ENCODE data around the gene SLIT2.

Gene SLIT2

DNA sequence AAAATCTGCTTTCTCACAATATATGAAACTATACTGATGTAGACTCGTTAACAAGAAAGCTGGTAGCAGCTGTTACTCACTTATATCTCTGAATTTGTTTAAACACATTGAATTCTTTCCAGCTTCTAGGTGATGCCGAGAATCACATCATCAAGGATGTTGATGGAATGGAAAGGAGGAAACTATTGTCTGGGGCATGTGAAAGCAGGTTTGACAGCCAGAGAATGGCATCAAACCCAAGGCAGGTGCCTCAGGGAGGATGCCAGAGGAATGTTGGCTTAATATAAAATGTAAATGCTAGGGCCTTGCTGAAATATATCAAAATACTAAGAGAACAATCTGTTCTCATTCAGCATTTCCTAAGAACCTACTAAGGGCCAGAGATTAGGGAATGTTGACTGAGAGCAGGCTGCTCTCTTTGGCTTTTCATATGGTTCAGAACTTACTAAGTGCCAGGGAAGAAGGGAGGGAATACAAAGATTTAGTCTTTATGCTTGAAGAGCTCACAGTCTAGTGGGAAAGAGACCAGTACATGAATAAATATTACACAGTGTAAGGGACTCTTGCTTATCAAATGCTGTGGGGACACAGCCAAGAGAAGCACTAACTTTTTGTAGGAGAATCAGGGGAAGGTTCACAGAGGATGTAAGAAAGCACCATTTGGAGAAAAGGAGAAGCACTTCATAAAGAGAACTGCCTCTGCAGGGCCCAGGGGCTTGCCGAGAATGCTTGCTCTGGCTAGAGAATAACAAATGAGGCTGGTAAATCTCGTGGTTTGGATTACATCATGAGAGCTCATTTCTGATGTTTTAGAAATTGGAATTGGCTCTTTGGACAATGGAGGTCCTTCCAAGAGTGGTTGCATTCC, 14.7 kb downstream of the SLIT2 start:
- DNase-seq (ENCODE audit: low read depth) = no peak

DNA sequence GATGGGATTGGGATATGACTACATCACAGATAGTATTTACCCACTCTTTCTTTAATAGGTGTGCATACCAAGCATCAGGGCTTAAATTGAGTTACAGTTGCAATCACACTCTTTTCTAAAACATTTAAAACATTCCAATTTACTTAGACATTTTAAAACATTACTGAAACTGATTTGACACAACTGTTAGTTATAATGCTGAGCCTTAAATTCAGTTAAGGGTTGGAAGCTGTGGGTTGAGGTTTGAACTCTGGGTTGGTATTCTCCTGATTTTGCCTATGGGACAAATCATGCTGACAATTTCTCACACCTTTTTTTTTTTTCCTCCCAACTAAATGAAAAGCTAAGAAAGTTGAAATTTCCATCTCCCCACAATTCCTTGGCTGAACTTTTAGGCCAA, 16.3 kb downstream of the SLIT2 start:
- no peak for DNase-seq (ENCODE audit: low read depth)

DNA sequence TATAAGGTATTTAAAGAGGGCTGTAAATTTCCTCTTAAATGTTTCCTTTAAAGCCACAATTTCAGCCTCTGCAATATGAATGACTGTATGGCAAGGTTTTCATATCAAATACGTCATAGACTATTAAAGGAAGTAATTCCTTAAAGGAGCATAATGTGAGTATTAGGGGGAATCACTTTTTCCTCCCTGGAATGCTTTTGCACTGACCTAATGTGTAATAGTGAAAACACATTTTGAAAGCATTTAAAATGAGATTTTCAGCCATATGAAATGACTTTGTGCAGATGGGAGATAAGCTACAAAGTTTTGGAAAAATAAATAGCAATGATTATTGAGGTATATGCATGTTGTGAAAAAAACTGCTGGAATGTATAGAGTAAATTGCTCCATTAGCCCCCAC, 17.6 kb downstream of the SLIT2 start:
- DNase-seq (ENCODE audit: low read depth) = no peak

DNA sequence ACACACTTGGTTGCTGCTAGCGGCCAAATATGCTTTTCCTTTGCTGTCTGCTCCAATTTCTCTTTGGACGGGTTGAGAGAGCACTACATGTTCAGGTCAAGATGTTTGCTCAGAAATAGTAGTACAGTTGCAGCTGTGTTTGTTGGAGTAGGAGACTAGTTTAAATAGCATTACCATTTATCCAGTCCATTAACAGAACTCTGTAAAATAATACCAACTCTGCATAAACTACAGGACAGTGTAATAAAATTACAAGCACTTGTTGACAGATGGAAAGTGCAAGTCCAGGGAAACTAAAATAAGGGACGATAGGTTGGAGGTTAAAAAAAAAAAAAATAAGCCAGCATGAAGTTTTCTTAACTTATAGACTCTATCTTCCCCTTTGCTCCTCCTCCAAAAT, 20.2 kb downstream of the SLIT2 start:
- DNase-seq (ENCODE audit: low read depth) = no peak

DNA sequence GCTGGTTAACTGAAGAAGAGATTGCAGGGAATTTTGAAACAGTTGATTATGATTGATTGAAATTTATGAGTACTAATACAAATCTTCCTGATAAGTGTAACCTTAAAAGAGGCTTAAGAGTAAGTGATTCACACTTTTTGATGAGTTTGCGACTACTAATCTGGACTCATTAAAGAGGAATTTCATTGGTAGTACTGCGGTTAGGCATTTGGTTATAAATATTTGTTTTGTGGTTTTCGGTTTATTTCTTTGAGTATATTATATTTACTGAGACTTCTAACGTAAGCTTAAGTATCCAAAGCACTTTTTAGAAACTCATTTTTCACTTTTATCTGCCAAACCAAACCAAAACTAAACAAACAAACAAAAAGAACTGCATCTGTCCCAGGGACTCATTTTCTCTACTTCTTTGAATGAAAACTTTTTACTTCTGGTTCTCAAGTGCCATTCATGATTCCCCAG, 20.7 kb downstream of the SLIT2 start:
- DNase-seq (ENCODE audit: low read depth) = no peak

DNA sequence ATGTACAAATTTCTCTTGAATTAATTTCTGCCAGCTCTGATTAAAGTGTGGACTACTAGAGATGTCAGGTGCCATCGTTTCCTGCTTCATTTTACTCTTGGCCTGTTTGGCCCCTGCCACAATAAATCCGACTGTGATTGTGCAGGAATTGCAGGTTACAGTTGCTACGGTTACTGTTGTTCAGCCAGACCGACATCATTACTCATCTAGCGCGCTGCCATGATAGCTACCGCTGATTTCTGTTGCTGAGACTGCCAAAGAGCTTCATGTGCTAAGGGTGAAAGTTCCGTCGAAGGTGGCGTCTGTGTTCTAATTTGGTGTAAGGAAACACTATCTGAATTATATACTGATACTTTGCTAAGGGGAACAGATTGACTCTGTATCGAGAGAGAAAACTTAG, 22.1 kb downstream of the SLIT2 start:
- DNase-seq (ENCODE audit: low read depth) = no peak

DNA sequence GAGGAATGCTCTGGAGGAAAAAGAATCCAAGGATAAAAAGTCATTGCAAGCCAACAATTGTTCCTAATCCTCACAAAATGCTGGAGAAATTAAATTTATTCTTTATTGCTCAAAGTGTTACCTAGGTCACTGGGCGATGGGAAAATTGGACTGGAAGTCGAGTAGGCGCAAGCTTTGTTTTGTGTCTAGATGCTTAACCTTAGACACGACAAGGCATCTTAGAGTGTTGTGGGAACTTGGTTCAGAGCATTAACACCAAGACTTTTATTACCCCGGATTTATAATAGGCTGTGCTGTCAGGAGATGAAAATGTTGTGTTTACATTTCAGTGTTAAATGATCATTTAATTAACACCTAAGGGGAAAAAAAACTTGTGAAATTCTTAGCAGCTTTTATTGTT, 25.1 kb downstream of the SLIT2 start:
- DNase-seq (ENCODE audit: low read depth) = no peak

DNA sequence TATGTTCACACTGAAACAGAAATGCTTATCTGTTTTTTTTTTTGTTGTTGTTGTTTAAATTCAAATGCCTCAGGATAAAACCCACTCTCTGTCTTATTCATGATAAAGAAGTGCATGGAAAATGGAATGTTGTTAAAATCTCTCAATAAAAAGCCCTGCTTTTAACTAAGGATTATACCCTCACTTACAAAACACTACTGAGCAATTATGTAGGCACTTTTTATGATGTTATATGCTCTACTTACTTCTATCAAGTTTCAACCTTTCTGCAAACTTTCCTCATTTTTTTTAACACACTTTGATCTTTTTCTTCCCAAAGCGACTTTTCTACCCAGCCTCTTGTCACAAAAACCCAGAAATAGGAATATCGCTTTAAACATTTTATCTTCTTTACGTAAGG, 26.5 kb downstream of the SLIT2 start:
- DNase-seq (ENCODE audit: low read depth) = no peak

DNA sequence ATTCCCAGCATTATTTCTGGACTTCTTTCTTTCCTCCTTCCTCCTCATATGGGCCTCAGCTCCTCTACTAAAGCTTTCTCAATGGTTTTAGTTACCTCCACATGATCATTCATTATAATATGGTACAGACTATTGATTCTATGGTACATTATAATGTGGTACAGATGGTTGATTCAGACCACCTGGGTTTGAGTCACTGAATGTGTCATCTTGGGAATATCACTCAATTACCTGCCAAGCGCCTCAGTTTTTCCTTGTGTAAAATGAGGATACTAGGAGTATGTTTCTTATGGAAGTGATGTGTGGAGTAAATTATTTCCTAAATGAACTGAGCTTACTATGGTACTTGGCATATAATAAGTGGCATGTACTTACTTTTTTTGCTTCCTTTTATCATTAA, 27.7 kb downstream of the SLIT2 start:
- DNase-seq (ENCODE audit: low read depth) = no peak

DNA sequence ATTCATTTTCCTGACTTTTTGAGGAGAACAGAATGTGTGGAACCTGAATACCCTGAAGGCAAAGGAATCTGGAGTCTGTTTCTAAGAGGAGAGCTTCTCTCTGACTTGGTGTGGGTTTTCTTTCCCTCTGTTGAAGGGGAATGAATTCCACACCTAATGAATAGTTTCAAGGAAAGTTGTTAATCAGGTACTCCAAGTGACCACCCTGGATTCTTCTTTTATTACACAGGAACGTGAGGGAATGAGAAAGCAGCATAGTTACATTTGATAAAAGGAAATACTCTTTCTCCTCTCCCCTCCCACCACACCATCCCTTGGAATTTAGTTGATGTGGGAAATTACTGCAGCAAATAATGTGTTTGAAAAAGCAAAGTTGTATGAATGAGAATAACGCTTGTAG, 29.7 kb downstream of the SLIT2 start:
- DNase-seq (ENCODE audit: low read depth) = no peak

DNA sequence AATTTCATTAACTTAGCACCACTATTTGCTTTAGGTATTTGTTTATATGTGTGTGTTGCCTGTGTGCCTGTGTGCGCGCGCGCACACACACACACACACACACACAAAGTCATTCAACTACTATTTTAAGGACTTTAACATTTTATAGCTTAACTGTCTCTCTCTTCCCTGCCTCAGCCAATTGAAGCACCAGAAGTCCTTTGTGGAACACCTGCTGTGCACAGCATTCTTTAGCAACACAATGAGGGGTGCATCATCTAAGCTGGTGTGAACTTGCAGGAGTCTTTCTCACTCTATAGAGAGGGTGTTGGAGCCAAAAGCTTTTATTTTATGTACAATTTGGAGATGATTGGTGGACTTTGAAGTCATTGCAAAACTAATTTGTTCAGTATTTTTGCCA, 31.3 kb downstream of the SLIT2 start:
- no peak for DNase-seq (ENCODE audit: low read depth)

DNA sequence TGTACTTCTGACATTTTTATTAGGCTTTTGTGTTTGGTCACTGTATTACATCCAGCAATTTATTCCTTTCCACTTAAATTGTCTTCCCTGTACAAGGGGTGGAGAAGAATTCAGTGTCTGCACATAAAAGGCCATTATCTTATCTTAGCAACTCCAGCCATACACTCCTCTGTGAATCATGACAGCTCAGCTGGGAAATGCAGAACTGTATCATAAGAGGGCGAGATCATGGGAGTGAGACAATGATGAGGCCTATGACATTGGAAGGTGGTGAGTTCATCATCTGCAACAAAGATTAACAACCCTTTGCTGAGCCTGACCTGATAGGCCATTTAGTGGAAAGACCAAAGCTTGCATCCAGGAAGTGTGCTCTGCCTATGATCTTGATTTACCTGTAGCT, 33.3 kb downstream of the SLIT2 start:
- DNase-seq (ENCODE audit: low read depth) = peak; percentile 38

DNA sequence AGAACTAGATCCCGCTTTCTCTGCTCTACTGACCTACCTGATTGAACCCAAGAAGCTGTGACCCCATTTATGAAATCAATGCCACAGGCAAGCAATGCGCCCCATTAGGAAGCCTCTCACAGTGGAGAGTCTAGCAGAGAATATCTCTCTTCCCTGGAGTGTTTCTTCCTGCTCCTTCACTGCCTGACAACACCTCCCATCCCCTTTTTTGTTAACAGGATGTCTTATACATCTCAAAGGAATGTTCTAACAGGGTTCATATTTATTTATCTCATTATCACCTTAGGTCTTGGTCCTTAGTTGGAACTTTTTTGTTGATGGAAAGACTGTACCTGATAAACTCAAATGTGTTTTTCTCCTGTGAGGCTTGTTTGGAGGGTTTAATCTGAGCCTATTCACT, 35.5 kb downstream of the SLIT2 start:
- no peak for DNase-seq (ENCODE audit: low read depth)

DNA sequence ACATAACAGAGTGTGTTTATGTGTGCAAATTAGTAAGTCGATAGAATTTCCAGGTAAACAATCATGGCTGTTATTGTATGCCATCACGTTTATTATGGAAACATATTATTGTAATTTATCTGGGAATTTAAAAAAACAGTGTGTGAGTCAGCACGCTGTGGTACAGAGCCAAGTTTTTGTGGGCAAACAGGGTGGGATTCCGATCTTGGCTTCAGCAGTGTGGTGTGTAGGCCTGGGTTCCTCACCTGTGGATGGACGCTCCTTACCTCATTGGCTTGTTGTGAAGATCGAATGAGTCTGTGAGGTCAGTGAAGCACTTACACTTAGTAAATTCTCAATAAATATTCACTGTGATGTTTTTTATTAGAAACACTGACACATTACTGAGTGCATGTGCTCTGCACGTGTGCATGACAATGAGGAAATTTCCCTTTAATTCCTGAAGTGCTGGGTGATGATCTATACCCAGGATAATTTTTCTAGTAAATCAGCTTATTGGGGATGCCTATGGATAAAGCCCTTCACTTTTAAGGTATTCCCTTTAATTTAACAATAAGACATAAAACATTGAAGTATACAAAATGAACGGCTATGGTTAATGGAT, 36.4 kb downstream of the SLIT2 start:
- DNase-seq (ENCODE audit: low read depth) = no peak

DNA sequence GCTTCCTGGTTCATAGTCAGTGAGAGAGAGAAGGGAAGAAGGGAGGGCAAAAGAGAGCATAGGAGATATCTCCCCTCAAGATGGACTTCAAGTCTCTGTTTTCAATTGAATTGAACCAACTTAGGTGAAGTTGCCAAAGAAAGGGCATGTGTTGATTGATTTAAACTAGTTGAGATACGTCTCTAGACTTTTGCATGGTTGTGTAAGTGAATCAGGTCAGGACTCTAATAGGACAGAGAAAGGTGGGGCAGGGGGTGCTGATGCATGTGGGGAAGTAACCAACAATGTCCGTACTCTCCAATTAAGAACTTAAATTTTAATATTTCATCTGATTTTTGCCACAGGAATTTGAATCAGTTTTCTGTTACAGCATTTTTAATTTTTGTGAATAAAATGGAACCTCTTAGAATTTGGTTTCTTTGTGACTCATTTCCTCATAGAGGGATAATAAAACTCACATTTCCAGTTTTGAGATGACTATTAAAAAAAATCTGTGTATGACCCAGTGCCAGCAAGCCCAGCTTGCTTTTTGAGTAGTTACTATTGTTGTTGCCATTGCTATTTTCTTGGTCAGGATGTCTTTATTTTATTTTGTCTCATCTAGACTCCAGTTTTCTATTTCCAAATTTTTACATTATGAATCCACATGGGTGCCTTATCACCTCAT, 37.3 kb downstream of the SLIT2 start:
- peak; percentile 33 for DNase-seq (ENCODE audit: low read depth)

DNA sequence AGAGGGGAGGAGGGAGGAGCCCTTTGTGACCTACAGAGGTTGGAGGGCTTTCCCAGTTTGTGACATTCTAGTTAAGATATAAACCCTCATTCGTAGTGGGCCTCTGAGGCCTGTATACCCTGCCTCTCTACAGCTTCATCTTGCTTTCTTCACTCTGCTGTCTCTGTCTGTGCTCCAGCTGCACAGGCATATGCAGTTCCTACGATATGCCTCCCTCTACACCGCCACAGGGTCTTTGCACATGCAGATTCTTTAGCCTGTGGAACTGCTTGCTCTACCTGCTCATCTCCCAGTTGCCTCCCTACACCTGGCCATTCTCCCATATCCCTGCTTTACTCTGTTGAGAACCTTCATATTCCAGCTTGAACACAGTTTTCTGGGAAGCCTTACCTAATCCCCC, 38.1 kb downstream of the SLIT2 start:
- DNase-seq (ENCODE audit: low read depth) = no peak

DNA sequence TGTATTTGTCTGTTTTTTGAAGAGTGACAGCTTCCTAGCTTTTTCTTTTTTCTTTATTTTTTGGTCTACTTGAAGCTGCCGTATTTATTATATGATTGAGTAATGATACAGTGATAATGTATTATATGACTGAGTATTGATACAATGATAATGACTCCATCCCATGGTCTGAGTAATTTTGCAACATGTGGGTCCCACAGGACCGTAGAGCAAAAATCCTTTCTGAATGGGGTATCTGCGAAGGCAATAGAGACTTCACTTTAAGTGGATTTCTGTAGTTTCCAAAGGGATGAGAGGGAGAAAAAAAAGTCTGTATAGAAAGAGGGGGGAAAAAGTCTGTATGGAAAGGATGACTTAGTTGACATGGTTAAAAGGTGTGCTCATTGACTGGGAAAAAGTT, 41.0 kb downstream of the SLIT2 start:
- DNase-seq (ENCODE audit: low read depth) = no peak

DNA sequence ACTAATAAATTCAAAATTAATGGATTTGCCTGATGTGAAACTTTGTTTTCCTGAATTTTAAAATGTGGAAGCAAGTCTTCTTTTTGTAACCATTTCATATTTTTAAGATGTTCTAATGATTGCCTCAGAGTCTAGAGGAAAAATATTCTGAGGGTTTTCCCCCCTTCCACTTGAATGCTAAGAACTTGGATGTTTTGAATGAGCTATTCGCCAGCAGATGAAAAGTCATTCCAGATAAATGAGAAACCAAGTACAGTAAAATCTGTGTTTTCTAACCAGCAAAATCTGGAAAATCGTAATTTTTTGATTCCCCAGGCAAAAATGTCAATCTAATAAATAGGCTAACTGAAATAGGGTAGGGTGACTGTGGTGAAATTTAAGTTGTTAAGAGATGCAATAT, 45.6 kb downstream of the SLIT2 start:
- no peak for DNase-seq (ENCODE audit: low read depth)

DNA sequence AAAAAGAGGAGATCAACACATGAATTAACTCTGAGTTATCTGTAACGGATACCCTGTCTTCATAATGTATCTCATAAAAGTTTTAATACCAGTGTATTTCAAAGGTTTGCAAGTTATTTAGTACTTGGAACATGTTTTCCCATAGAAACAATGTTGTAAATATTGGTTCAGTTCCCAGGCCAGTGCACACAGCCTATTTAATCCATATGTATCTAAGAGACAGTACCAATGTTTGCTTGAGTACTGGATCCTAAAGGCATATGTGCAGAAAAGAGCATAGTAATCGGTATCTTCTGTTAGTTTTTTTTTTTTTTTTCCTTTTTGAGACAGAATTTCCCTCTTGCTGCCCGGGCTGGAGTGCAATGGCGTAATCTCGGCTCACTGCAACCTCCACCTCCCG, 46.1 kb downstream of the SLIT2 start:
- DNase-seq (ENCODE audit: low read depth) = no peak

DNA sequence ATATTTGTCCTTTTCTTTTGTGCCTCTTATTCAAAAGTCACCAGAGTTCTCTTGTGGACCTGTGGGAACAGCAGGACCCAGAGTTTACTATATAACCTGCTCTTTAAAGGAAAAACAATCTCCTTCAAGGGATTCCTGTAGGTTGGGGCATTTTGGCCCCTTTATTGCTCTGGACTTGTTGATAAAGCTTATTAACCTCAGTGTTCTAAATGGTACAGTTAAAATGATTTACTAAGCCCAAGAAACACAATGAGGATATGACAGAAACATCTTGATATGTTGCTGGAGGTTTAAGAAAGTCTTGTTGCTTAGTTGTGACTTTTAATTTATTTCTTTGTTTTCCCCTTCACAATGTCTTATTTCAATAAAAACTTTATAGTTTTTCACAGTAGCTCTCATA, 46.8 kb downstream of the SLIT2 start:
- DNase-seq (ENCODE audit: low read depth) = no peak

DNA sequence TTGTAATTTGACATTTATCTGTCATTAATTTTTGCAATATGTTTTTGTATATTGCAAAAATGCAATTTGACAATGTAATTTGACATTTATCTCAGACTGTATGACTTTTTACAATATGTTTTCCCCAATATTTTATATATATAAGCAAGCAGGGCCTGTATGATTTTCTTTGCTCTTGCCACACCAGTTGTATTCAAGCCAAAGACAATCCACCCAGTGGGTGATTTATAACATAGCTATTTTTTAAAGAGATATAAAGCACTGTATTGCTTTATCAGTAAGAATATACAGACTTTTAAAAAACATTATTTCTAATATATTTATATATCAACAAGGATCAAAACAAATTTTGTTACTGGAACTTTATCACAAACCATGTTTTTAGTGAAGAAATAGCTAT, 47.3 kb downstream of the SLIT2 start:
- no peak for DNase-seq (ENCODE audit: low read depth)

DNA sequence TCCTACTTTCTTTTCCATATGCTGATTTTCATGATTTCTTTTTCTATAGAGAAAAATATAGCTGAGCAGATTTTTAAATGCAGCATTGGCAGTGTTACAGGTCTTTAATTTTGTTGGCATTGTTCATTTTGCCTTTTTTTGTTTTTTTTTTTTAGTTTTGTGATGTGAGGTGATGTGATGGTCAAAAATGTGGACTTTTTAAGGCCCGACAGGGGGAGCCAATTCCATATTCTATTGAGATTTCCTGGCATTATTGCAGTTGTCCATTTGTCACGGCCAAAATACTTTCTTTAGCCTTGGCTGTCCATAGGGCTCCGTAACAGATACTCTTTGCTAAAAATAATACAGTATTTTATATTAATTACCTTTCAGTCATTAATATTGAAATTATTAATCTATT, 47.8 kb downstream of the SLIT2 start:
- DNase-seq (ENCODE audit: low read depth) = no peak

DNA sequence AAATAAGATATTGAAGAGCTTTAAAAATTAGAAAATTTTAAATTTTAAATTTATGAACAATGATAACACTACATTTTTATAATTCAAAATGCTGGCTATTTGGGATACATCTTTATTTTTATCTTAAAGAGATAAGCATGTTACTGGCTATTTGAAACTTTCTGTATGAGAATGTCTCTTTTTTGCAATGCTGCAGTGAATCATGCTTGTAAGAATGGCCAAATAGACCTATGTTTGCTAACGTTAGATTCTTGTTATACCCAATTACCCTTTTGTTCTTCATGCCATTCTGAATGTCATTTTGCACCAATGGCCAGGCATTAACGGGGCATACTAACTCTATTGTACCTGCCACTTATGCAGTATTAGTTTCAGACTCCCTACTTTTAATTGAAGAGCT, 49.5 kb downstream of the SLIT2 start:
- DNase-seq (ENCODE audit: low read depth) = no peak

Measured in GM04504 (cell line).